Measurements from ENCODE around the gene PECR.

The PECR gene

DNA sequence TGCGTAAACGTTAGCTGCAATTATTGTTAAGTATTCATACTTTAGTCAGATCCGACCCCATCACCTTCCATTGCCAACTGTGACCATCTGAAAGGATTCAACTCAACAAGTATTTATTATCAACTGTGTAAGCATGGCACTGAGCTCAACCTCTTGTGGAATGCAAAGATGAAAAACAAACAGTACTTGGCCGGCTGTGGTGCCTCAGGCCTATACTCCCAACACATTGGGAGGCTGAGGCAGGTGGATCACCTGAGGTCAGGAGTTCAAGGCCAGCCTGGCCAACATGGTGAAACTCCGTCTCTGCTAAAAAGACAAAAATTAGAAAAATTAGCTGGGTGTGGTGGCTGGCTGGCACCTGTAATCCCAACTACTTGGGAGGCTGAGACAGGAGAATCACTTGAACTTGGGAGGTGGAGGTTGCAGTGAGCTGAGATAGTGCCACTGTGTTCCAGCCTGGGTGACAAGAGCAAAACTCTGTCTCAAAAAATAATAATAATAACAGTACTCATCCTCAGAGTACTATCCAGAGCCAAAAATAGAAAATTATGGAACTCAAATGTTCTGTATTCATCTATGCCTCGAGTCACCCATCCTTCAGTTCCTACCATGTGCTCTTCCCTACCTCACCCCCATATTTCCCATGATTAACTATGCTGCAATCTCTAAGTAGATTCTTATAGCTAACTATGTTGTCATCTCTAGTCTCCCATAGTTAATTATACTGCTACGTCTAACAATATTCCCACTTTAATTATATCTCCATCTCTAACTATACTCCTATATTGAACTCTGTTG is 59.6 kb downstream of the PECR start:
- no peak overlapping the region for H3K4me3 ChIP-seq (replicated peaks; ENCODE audit: low read depth, low read length)
- TF ChIP-seq CTCF (IDR thresholded peaks at IDR 0.05; ENCODE audit: low read length, missing control alignments): no peak
- DNase-seq (ENCODE audit: low read depth): no peak

GRCh38 chr2:216018709-216019108 is 62.9 kb downstream of the PECR start:
- DNase-seq (ENCODE audit: low read depth): no peak
- H3K4me3 ChIP-seq (replicated peaks; ENCODE audit: low read depth, low read length): no peak overlapping the region
- no peak for TF ChIP-seq CTCF (IDR thresholded peaks at IDR 0.05; ENCODE audit: low read length, missing control alignments)

- no peak for DNase-seq (ENCODE audit: low read depth)
Measured at GRCh38 chr2:216017365-216017764, 64.2 kb downstream of the PECR start.

DNA sequence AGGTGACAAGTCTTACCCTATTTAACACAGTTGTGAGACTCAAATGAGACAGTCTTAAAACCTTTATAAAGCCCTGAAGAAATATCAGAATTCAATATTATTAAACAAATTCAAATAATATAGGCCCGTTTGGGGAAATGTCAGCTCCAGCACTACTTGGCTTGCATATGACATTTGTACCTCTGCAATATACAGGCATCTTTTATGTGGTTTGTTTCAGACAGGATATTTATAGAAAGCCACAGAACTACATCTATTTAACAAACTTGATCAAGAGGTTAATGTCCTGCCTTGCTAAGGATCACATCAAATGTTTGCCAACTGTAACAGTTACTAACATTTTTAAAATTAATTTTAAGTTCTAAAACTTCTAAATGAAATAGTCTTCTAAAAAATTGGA is 65.0 kb downstream of the PECR start:
- no peak for DNase-seq (ENCODE audit: low read depth)
- TF ChIP-seq CTCF (IDR thresholded peaks at IDR 0.05; ENCODE audit: low read length, missing control alignments): no peak
- H3K4me3 ChIP-seq (replicated peaks; ENCODE audit: low read depth, low read length): no peak overlapping the region

More at GRCh38 chr2:216017365-216017764, 64.2 kb downstream of the PECR start:
- no peak overlapping the region for H3K4me3 ChIP-seq (replicated peaks; ENCODE audit: low read depth, low read length)
- no peak for TF ChIP-seq CTCF (IDR thresholded peaks at IDR 0.05; ENCODE audit: low read length, missing control alignments)

DNA sequence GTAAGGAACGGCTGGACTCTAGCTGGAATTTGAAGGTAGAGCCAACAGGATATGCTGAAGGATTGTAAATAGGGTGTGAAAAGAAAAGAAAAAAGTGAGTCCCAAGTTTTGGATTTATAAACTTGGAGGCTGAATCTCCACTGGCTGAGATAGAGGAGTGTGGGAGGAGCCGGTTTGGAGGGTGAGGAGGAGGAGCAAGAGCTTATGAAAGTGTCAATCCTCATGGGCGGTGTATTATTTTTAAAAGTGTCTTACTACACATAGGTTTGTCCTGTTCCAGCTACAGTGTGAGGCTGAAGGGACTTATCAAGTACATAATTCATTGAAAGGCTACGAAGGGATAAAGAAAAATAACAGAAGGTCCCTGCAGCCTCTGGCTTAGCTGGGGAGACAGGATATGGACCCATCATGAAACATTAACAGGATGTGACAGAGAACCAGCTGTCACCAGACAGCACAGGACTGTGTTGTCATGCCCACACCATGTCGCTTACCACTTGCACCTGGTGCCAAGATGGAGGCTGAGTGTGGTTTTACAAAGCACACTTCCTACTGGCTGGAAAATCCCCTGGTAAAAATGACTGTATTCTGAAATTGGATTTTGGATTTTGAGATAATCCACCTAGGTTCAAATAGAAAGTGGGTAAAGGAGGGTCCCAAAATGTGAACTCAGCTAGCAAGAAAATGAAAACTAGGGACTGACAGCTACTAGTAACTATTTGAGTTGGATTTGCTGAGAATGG is 65.7 kb downstream of the PECR start:
- TF ChIP-seq CTCF (IDR thresholded peaks at IDR 0.05; ENCODE audit: low read length, missing control alignments): no peak
- H3K4me3 ChIP-seq (replicated peaks; ENCODE audit: low read depth, low read length): no peak overlapping the region
- no peak for DNase-seq (ENCODE audit: low read depth)

DNA sequence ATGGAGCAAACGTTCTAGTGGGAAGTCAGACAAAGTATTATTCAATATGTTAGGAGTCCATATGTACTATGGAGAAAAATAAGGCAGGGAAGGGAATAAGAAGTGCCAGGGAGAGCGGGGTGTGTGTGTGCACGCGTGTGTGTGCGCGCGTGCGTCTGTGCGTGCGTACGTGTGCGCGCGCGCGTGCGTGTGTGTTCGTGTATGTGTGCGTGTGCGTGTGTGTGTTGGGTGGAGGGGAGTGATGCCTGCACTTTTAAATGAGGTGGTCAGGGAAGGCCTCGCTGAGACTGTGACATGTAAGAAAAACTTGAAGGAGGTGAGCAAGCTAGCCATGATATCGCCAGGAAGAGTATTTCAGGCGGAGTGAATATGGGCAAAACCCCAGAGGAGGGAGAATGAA is 66.6 kb downstream of the PECR start:
- DNase-seq (ENCODE audit: low read depth): no peak
- no peak overlapping the region for H3K4me3 ChIP-seq (replicated peaks; ENCODE audit: low read depth, low read length)
- TF ChIP-seq CTCF (IDR thresholded peaks at IDR 0.05; ENCODE audit: low read length, missing control alignments): no peak

Measured in fibroblast of pulmonary artery (primary cell).